HL-60 (cell line): ENCODE measurements around the gene HNRNPA0.

ENCODE experiments used
- GABPA ChIP-seq: IDR thresholded peaks from 2 replicates; pipeline ENCODE4 v1.6.1; 2012; ENCODE audit warnings: low read depth
- TF ChIP-seq, protein P1 (sequence below): IDR thresholded peaks from one replicate; pipeline ENCODE4 v1.5.1; 2011; ENCODE audit warnings: low read length, control low read depth, inconsistent platforms; ENCODE audit not compliant: insufficient read depth

DNA sequence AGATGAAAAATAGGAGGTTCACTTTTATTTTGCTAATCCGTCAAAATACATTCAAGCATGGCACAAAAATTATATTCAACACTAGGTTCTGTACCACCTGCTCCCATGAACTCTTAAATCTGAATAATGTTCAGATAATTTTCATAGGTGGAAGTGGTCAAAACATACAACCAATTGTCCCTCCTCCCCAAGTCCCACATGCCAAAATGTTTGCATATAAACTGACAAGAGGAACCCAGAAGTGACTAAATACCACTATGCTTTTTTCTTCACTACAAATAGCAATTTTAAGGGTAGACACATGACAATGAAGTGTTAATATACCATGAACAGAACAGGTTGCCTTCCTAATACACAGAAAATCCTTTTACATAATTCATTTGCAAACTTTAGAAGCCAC, 3.7 kb downstream of the HNRNPA0 start:
- TF ChIP-seq, protein P1, sequence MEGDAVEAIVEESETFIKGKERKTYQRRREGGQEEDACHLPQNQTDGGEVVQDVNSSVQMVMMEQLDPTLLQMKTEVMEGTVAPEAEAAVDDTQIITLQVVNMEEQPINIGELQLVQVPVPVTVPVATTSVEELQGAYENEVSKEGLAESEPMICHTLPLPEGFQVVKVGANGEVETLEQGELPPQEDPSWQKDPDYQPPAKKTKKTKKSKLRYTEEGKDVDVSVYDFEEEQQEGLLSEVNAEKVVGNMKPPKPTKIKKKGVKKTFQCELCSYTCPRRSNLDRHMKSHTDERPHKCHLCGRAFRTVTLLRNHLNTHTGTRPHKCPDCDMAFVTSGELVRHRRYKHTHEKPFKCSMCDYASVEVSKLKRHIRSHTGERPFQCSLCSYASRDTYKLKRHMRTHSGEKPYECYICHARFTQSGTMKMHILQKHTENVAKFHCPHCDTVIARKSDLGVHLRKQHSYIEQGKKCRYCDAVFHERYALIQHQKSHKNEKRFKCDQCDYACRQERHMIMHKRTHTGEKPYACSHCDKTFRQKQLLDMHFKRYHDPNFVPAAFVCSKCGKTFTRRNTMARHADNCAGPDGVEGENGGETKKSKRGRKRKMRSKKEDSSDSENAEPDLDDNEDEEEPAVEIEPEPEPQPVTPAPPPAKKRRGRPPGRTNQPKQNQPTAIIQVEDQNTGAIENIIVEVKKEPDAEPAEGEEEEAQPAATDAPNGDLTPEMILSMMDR: no peak
- TF ChIP-seq GABPA: no peak
